ENCODE measurements around the gene SPAG4.

The SPAG4 gene

DNA sequence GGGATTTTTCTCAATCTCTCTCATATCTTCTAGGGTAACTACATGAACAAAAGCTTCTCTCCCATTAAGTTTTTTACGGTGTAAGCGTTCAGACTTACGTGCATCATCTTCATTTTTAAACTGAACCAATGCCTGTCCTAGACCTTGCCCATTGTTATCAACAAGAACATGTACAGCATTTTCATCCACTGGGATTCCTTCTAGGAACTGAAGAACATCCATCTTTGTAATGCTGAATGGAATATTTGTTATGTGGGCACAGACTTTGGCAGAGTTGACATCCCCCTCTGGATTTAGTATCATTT, 37.8 kb downstream of the SPAG4 start:
- peaks cover 4 to 55% of the 10 kb centered on the region in 2 experiments; a peak in 2 of 3 replicates for H3K36me3 ChIP-seq (ENCODE audit: control insufficient read depth in 2 of 2, insufficient read depth in 1 of 2, low read length in 2 of 2)
- POLR2A ChIA-PET: no interaction called here
- H3K4me3 ChIP-seq (ENCODE audit: low read depth, low read length): no peak overlapping the region
- TF ChIP-seq ZNF621 (tag by site-specific recombination; IDR thresholded peaks at IDR 0.05): no peak
- TF ChIP-seq SP2 (tag by site-specific recombination; IDR thresholded peaks at IDR 0.05): no peak
- TF ChIP-seq ZNF426 (tag by site-specific recombination; IDR thresholded peaks at IDR 0.05): no peak
- no peak for TF ChIP-seq ZNF423 (tag by site-specific recombination; IDR thresholded peaks at IDR 0.05)
- TF ChIP-seq, protein P1, sequence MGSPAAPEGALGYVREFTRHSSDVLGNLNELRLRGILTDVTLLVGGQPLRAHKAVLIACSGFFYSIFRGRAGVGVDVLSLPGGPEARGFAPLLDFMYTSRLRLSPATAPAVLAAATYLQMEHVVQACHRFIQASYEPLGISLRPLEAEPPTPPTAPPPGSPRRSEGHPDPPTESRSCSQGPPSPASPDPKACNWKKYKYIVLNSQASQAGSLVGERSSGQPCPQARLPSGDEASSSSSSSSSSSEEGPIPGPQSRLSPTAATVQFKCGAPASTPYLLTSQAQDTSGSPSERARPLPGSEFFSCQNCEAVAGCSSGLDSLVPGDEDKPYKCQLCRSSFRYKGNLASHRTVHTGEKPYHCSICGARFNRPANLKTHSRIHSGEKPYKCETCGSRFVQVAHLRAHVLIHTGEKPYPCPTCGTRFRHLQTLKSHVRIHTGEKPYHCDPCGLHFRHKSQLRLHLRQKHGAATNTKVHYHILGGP (tag by site-specific recombination; IDR thresholded peaks at IDR 0.05): no peak
- no peak for TF ChIP-seq ZNF169 (tag by site-specific recombination; IDR thresholded peaks at IDR 0.05)
- no peak for TF ChIP-seq ZSCAN30 (tag by site-specific recombination; IDR thresholded peaks at IDR 0.05)
- CTCF ChIA-PET: no interaction called here
- no peak overlapping the region for H3K27ac ChIP-seq (ENCODE audit: extremely low read depth, low read depth, low read length)
- no peaks in the 10 kb centered on the region for H3K9me3 ChIP-seq (ENCODE audit: control insufficient read depth, insufficient read depth, low read depth, low read length)
- 0 out of 2 replicates have a peak, but pooled peaks cover 8% of the 10 kb centered on the region for H3K4me1 ChIP-seq (ENCODE audit: control insufficient read depth, insufficient read depth, low read length)

DNA sequence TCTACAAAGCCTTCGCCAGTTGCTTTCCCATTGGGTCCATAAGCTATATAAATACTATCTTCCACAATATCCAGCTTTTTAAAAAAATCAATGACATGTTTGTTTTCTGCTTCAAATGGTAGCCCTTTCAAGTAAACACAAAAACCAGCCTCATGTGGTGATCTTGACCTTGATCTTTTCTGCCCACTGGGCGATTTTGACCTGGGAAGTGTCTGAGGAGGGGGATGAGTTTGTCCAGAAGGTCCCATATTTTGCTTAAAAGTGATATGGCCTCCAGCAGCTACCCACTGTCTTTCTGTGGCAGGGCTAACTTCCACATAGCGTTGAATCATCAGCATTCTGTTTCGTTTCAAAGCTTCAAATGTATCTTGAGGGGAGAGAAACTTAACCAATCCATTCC, 38.3 kb downstream of the SPAG4 start:
- CTCF ChIA-PET: no interaction called here
- H3K4me1 ChIP-seq (ENCODE audit: control insufficient read depth, insufficient read depth, low read length): peaks cover 10% of the 10 kb centered on the region; the same call in 1 of the 2 replicates
- H3K4me3 ChIP-seq (ENCODE audit: low read depth, low read length): no peak overlapping the region
- no peaks in the 10 kb centered on the region for H3K9me3 ChIP-seq (ENCODE audit: control insufficient read depth, insufficient read depth, low read depth, low read length)
- H3K36me3 ChIP-seq (ENCODE audit: control insufficient read depth in 2 of 2, insufficient read depth in 1 of 2, low read length in 2 of 2): peaks cover 4 to 55% of the 10 kb centered on the region in 2 experiments; a peak in 2 of 3 replicates
- no peak overlapping the region for H3K27ac ChIP-seq (ENCODE audit: extremely low read depth, low read depth, low read length)
- POLR2A ChIA-PET: no interaction called here
- TF ChIP-seq ZNF658 (tag by site-specific recombination; IDR thresholded peaks at IDR 0.05) (no peak), ZNF677 (tag by site-specific recombination; IDR thresholded peaks at IDR 0.05) (no peak), KLF9 (tag by site-specific recombination; IDR thresholded peaks at IDR 0.05; ENCODE audit: low read depth) (no peak), ZNF585B (tag by site-specific recombination; IDR thresholded peaks at IDR 0.05) (no peak), ZBTB17 (tag by site-specific recombination; IDR thresholded peaks at IDR 0.05) (no peak), ZIC2 (tag by site-specific recombination; IDR thresholded peaks at IDR 0.05) (no peak), EGR2 (tag by site-specific recombination; IDR thresholded peaks at IDR 0.05; ENCODE audit: low read depth) (no peak), ZNF324 (tag by site-specific recombination; IDR thresholded peaks at IDR 0.05) (no peak)

DNA sequence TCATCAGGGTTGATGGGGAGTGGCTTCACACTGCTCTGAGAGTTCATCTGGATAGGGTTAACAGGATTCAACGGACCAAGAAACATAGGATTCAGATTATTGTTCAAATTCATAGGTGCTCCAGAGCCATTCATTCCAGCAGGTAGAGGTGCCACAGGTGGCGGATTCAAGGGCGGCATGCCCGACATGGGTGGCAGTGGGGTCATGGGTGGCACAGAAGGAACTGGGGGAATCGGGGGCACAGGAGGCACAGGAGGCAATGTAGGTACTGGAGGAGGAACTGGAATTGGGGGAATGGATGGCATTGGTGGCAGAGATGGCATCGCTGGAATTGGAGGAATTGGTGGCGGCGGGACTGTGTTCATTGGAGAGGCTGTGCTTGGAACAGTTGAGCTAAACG, 38.8 kb downstream of the SPAG4 start:
- TF ChIP-seq ZNF274 (IDR thresholded peaks at IDR 0.05; ENCODE audit: low read length) (no peak), ZNF274 (tag by site-specific recombination; IDR thresholded peaks at IDR 0.05; ENCODE audit: borderline replicate concordance) (no peak), ZNF24 (tag by site-specific recombination; IDR thresholded peaks at IDR 0.05) (no peak), MYNN (tag by site-specific recombination; IDR thresholded peaks at IDR 0.05; ENCODE audit: borderline replicate concordance) (no peak), SCRT1 (tag by site-specific recombination; IDR thresholded peaks at IDR 0.05; ENCODE audit: borderline replicate concordance) (peak; percentile 74; the same call in 1 of the 2 replicates), ZNF174 (tag by site-specific recombination; IDR thresholded peaks at IDR 0.05) (no peak), SCRT2 (tag by site-specific recombination; IDR thresholded peaks at IDR 0.05) (peak; percentile 82), ZBTB17 (tag by site-specific recombination; IDR thresholded peaks at IDR 0.05) (no peak), ZNF585B (tag by site-specific recombination; IDR thresholded peaks at IDR 0.05) (no peak), ZNF549 (tag by site-specific recombination; IDR thresholded peaks at IDR 0.05) (no peak), ZNF114 (tag by site-specific recombination; IDR thresholded peaks at IDR 0.05) (no peak)
- TF ChIP-seq, protein P2, sequence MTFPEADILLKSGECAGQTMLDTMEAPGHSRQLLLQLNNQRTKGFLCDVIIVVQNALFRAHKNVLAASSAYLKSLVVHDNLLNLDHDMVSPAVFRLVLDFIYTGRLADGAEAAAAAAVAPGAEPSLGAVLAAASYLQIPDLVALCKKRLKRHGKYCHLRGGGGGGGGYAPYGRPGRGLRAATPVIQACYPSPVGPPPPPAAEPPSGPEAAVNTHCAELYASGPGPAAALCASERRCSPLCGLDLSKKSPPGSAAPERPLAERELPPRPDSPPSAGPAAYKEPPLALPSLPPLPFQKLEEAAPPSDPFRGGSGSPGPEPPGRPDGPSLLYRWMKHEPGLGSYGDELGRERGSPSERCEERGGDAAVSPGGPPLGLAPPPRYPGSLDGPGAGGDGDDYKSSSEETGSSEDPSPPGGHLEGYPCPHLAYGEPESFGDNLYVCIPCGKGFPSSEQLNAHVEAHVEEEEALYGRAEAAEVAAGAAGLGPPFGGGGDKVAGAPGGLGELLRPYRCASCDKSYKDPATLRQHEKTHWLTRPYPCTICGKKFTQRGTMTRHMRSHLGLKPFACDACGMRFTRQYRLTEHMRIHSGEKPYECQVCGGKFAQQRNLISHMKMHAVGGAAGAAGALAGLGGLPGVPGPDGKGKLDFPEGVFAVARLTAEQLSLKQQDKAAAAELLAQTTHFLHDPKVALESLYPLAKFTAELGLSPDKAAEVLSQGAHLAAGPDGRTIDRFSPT (tag by site-specific recombination; IDR thresholded peaks at IDR 0.05): peak; percentile 79
- ChIA-PET POLR2A (no interaction called here), CTCF (no interaction called here)
- peaks cover 14% of the 10 kb centered on the region; the same call in 1 of the 2 replicates for H3K4me1 ChIP-seq (ENCODE audit: control insufficient read depth, insufficient read depth, low read length)
- peaks cover 4 to 50% of the 10 kb centered on the region in 2 experiments; a peak in 2 of 3 replicates for H3K36me3 ChIP-seq (ENCODE audit: control insufficient read depth in 2 of 2, insufficient read depth in 1 of 2, low read length in 2 of 2)
- no peaks in the 10 kb centered on the region for H3K9me3 ChIP-seq (ENCODE audit: control insufficient read depth, insufficient read depth, low read depth, low read length)
- H3K27ac ChIP-seq (ENCODE audit: extremely low read depth, low read depth, low read length): no peak overlapping the region
- H3K4me3 ChIP-seq (ENCODE audit: low read depth, low read length): no peak overlapping the region
